HG03439 (cell line): ENCODE data around the gene OR4F17.
"Not testable (repeated sequence)": the region's sequence is repeated elsewhere in the genome, so short reads cannot be mapped to it uniquely, and the experiment has no call there.

Source experiments
- ATAC-seq: cut with Tn5 transposase; IDR thresholded peaks from one replicate; pipeline ENCODE4 v1.9.1; 2021; ENCODE audit warnings: mild to moderate bottlenecking, moderate library complexity; ENCODE audit not compliant: unreplicated experiment

OR4F17 gene

GRCh38 chr19:106804-107203 lies at the start of gene OR4F17:
TSS of gene OR4F17 (plus strand) at chr19:107104. CDS start at chr19:110679, 3,575 bp downstream.
- ATAC-seq, result not testable (repeated sequence)

- not testable (repeated sequence) for ATAC-seq
These were observed 36.1 kb upstream of the OR4F17 start for GRCh38 chr19:70793-71192.

GRCh38 chr19:82864-83263 lies 24.0 kb upstream of the OR4F17 start:
- ATAC-seq, result not testable (repeated sequence)

GRCh38 chr19:83626-84025 lies 23.3 kb upstream of the OR4F17 start:
- ATAC-seq, result not testable (repeated sequence)

- not testable (repeated sequence) for ATAC-seq
These were observed 16.2 kb upstream of the OR4F17 start for GRCh38 chr19:90678-91077.

GRCh38 chr19:94794-95193 lies 12.1 kb upstream of the OR4F17 start:
- ATAC-seq, result not testable (repeated sequence)

GRCh38 chr19:97647-98046 lies 9.3 kb upstream of the OR4F17 start:
- ATAC-seq, result not testable (repeated sequence)

- not testable (repeated sequence) for ATAC-seq
These were observed 13.7 kb downstream of the OR4F17 start for GRCh38 chr19:120443-121140.
